Type B pancreatic cell (in vitro differentiated cells): Measurements from ENCODE around the gene SOX18. TPM values are rescaled to one million over a fixed set of nuclear protein-coding genes. Genes with fewer than 3 reads are reported as not detected.

Experiments
- DNase-seq: peaks from one replicate; pipeline ENCODE4 v3.0.0; 2021; ENCODE audit warnings: mixed read lengths; ENCODE audit not compliant: unreplicated experiment; ENCODE audit errors: extremely low spot score
- H3K27ac Mint-ChIP-seq: 2 replicates; pipeline ENCODE4 v1.8.0; 2021; ENCODE audit warnings: mild to moderate bottlenecking, mixed read lengths
- H3K27me3 Mint-ChIP-seq: 2 replicates; pipeline ENCODE4 v1.8.0; 2021; ENCODE audit warnings: mixed read lengths
- H3K36me3 Mint-ChIP-seq: 2 replicates; pipeline ENCODE4 v1.8.0; 2021; ENCODE audit warnings: mixed read lengths
- H3K4me1 Mint-ChIP-seq: one replicate; pipeline ENCODE4 v1.8.0; 2021; ENCODE audit warnings: mixed read lengths; ENCODE audit not compliant: unreplicated experiment
- H3K4me3 Mint-ChIP-seq: 2 replicates; pipeline ENCODE4 v1.8.0; 2021; ENCODE audit warnings: mild to moderate bottlenecking, mixed read lengths
- H3K9me3 Mint-ChIP-seq: 2 replicates; pipeline ENCODE4 v1.8.0; 2021; ENCODE audit warnings: mixed read lengths
- CTCF ChIP-seq: fragments of 200-600 bp; sonication (generic); conservative IDR thresholded peaks from 2 replicates; pipeline ENCODE4 v1.5.0; 2021; ENCODE audit warnings: antibody characterized with exemption, mild to moderate bottlenecking
- total RNA-seq: library from RNA; stranded (reverse); gene quantifications from 2 replicates; pipeline ENCODE4 v1.2.1, GENCODE V29; 2021; ENCODE audit warnings: low replicate concordance

Gene SOX18
- total RNA-seq, 1 donor from 2014 or later = 0.72 TPM

GRCh38 chr20:64033981-64034493 is 15.4 kb downstream of the SOX18 start:
- no peak for DNase-seq
- Mint-ChIP-seq H3K4me1 (no peaks in the 10 kb centered on the region), H3K27me3 (peaks cover 17% of the 10 kb centered on the region), H3K27ac (no peak overlapping the region), H3K4me3 (no peak overlapping the region), H3K9me3 (no peaks in the 10 kb centered on the region), H3K36me3 (peaks cover 7% of the 10 kb centered on the region)
- TF ChIP-seq CTCF = no peak

DNA sequence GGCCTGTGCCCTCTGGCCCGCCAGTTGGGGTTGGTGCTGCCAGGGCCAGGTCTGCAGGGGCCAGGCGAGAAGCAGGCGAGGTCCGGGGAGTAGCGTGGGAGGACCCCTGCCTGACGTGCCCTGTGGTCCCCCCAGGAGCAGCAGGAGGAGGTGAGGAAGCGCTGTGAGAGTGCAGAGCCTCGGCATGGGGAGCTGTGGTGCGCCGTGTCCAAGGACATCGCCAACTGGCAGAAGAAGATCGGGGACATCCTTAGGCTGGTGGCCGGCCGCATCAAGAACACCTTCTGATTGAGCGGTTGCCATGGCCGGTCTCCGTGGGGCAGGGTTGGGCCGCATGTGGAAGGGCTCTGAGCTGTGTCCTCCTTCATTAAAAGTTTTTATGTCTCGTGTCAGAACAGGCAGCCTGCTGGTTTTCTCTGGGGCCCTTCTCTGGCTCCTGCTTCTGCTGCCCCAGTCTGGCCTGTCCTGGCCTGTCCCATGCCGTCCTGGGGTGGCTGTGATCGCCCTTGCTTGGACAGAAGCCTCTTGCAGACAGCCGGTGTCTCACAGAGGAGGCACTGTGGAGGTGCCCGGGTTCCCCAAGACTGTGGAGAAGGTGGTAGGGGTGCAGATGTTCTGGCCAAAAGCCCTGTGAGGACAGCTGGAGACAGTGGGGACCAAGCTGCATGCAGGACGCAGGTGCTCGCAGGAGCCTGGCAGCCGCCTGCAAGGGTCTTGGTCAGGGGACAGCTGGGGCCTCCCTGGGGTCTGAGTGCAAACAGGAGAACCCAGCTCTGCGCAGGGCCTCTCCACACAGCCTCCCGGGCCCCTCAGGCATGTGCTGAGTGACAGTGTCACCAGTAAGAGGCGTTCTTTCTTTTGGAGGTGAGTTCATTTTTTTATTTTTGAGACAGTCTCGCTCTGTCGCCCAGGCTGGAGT is 16.5 kb downstream of the SOX18 start:
- no peak for DNase-seq
- H3K27ac Mint-ChIP-seq = no peak overlapping the region
- no peak overlapping the region for H3K4me3 Mint-ChIP-seq
- H3K27me3 Mint-ChIP-seq = peaks cover 17% of the 10 kb centered on the region
- H3K36me3 Mint-ChIP-seq = peaks cover 7% of the 10 kb centered on the region
- TF ChIP-seq CTCF = no peak
- H3K9me3 Mint-ChIP-seq = no peaks in the 10 kb centered on the region
- H3K4me1 Mint-ChIP-seq = no peaks in the 10 kb centered on the region

GRCh38 chr20:64031822-64032314 is 17.6 kb downstream of the SOX18 start:
- no peak overlapping the region for H3K27ac Mint-ChIP-seq
- TF ChIP-seq CTCF = no peak
- H3K36me3 Mint-ChIP-seq = peaks cover 7% of the 10 kb centered on the region
- no peak overlapping the region for H3K4me3 Mint-ChIP-seq
- peaks cover 6% of the 10 kb centered on the region for H3K27me3 Mint-ChIP-seq
- no peaks in the 10 kb centered on the region for H3K4me1 Mint-ChIP-seq
- no peaks in the 10 kb centered on the region for H3K9me3 Mint-ChIP-seq
- no peak for DNase-seq

DNA sequence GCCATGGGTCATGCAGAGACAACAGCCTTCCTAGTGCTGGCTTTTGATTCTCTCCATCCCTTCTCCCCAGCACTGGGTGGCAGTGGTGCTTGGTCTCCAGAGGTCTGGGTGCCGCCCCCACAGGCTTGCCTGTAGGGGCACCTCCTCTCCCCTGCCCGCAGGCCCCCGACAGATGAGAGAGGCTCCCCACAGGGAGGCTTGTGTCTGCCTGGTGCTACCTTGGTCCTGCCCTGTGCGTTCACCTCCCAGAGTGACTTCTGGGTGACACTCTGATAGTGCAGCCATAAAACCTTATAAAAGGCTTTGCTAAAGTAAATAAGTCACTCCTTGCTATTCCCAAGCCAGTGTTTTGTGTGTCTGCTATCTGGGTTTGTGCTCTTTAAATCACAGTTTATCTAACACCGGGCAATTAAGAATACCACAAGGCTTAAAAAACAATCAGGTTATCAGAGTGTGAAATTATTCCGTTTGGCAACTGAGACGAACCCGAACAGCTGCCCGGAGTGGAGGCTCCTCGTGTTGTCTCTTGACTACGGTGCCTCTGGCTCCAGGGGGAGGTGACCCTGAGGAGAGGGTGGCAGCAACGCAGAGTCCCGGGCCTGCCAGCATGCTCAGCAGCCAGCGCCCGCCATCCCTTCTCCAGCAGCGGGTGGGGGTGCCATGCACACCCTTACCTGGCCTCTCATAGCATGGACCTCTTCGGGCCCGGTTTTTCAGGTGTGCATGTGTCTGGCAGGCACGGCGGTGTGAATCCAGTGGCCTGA is 18.9 kb downstream of the SOX18 start:
- H3K9me3 Mint-ChIP-seq = no peaks in the 10 kb centered on the region
- H3K27me3 Mint-ChIP-seq = no peaks in the 10 kb centered on the region
- H3K36me3 Mint-ChIP-seq = peaks cover 7% of the 10 kb centered on the region
- H3K4me1 Mint-ChIP-seq = no peaks in the 10 kb centered on the region
- H3K4me3 Mint-ChIP-seq = no peak overlapping the region
- DNase-seq = no peak
- no peak overlapping the region for H3K27ac Mint-ChIP-seq
- no peak for TF ChIP-seq CTCF

DNA sequence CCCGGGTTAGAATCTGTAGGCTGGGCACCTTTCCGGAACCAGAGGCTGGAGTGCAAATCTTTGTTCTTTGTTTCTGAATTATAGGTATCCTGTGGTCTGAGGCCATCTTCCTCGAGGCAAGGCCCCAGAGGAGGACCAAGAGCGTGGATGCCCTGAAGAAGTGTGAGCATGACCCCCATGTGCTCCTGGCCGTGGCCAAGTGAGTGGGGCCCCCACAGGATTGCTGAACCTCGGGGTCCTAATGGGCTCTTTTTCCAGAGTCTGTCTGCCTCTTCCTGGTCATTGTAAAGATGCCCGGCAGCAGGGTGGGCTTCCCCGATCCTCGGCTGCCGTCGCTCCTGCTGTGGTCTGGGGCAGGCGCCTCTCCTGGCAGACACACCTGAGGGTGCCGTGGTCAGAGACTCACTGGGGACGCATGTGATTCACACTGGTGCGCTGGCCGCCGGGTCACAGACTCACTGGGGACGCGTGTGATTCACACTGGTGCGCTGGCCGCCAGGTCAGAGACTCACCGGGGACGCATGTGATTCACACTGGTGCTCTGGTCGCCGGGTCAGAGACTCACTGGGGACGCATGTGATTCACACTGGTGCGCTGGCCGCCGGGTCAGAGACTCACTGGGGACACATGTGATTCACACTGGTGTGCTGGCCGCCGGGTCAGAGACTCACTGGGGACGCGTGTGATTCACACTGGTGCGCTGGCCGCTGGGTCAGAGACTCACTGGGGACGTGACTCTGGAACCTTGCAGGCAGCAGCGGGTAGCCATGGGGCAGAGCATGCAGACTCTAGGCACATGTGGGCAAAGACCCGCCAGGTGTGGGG is 19.9 kb downstream of the SOX18 start:
- peaks cover 7% of the 10 kb centered on the region for H3K36me3 Mint-ChIP-seq
- TF ChIP-seq CTCF = no peak
- no peak overlapping the region for H3K4me3 Mint-ChIP-seq
- no peak overlapping the region for H3K27ac Mint-ChIP-seq
- no peaks in the 10 kb centered on the region for H3K4me1 Mint-ChIP-seq
- H3K27me3 Mint-ChIP-seq = no peaks in the 10 kb centered on the region
- no peaks in the 10 kb centered on the region for H3K9me3 Mint-ChIP-seq
- no peak for DNase-seq
